SU-DHL-6 (cell line): ENCODE measurements around the gene NOTUM.

Experiments
- CTCF ChIP-seq: fragments of 200-600 bp; sonication (generic); IDR thresholded peaks from one replicate; pipeline ENCODE4 v1.5.1; 2017; ENCODE audit warnings: antibody characterized with exemption, mild to moderate bottlenecking, low read length, moderate library complexity; ENCODE audit not compliant: insufficient read depth, poor library complexity, severe bottlenecking
- EZH2phosphoT487 ChIP-seq: fragments of 200-600 bp; sonication (generic), shearing (Covaris generic); conservative IDR thresholded peaks from 2 replicates; pipeline ENCODE4 v1.6.1; 2018; ENCODE audit warnings: mild to moderate bottlenecking, antibody characterized with exemption, low read length, moderate library complexity, mixed read lengths

- TF ChIP-seq CTCF = no peak
- no peak for TF ChIP-seq EZH2phosphoT487
Measured at GRCh38 chr17:81905424-81905875, 55.5 kb downstream of the NOTUM start.
